Activated naive CD4-positive, alpha-beta T cell treated with Interleukin-2 at 50 U/mL for 16 hours (primary cell): ENCODE results near the gene MAMDC2.

ENCODE experiments used
- DNase-seq: peaks from one replicate; pipeline ENCODE4 v3.0.0-alpha.2; 2020

The MAMDC2 gene

GRCh38 chr9:70040376-70040903, 3.2 kb upstream of the MAMDC2 start:
- DNase-seq, result no peak

- no peak for DNase-seq
Measured at GRCh38 chr9:70042461-70043215, 1.0 kb upstream of the MAMDC2 start.

DNA sequence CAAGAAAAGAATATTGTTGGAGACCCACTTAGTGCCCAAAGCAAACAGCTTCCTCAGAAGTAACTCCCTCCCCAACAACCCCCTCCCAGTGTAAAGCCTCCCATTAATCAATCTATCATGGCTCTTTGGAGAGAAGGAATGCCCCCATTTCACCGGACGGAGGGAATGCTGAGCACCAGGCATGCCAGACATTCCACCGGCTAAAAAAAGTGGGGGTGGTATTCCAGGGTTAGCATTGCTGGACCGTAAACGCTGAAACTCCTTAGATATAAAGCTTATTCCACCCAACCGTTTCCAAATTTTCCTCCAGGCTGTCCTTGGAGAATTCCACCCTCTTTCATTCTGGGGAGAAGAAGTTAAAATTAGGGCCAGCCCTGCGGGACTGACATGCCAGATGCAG, 363 bp upstream of the MAMDC2 start:
- DNase-seq, result no peak

- DNase-seq, result no peak
Measured at GRCh38 chr9:70044490-70045307, 1.1 kb downstream of the MAMDC2 start.

- no peak for DNase-seq
Measured at GRCh38 chr9:70045452-70045851, 1.8 kb downstream of the MAMDC2 start.

DNA sequence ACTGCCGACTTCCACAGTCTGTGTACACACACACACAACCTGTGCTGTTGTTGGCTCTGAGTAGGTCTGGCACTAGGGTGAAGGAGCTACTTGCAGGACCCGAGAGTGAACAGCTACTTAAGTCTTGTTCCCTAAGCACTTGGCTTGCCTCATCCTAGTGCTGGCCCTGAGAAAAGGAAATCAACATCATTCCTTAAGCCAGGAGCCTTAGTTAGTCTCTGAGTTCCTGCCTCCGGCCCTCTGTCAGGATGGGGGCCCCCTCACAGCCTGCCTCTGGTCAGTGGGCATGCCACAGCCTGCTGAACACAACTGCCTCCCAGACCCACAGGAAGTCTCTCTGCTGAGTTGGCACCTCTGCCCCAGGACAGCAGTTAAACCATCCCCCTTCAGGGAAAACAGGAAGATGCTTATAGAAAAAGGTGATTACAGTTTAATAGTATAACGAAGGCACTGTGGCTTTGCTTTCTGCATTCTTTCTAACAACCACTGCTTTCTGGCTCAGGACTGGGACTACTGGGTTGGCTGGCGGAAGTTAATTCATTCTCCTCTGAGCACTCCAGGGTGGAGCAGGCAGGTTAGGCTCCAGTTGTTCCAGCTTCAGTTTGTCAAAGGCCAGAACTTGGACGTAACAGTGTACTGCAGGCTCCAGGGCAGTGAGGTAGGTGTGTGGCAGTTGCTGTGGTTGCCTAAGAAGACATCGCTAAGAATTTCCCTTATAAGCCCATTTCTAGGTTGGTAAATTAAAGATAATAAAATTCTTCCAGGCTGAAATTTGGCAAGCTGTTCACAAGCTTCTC, 2.8 kb downstream of the MAMDC2 start:
- DNase-seq, result no peak

GRCh38 chr9:70049236-70049635, 5.6 kb downstream of the MAMDC2 start:
- DNase-seq, result no peak

GRCh38 chr9:70049672-70050271, 6.1 kb downstream of the MAMDC2 start:
- DNase-seq, result no peak

DNA sequence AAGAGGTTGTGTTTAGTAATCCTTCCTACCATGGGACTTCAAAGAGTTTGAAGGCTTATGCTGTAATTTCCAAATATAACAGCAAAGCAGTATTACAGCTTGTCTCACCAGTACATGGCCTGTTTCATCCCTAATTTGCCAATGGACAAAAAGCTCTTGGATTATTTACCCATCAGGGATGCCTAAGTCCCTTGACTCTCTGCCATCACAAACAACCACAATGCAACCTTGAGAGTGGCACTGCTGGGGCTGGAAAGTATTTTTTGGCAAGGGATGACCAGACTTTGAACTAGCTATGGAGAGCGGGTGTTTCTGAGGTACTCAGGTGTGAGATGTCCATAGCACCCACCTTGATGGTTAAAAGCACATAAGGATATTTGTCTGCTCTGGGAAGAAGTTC, 9.1 kb downstream of the MAMDC2 start:
- no peak for DNase-seq

DNA sequence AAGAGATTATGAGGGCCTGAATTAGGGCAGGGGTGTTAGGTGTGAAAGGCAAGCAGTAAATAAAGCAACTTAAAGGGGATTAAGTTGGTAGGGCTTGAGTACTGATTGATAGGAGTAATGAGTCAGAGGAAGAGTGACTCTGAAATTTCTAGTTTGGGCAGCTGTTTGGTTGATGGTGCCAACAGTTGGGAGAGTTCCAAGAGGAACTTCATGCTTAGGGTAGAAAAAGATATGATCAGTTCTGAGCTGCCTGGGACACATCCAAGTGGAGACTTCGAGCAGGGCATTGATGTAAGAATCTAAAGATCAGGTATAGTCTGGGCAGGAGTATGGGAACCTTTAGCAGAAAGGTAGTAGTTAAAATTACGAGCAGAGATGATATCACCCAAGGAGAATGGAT, 10.2 kb downstream of the MAMDC2 start:
- no peak for DNase-seq

DNA sequence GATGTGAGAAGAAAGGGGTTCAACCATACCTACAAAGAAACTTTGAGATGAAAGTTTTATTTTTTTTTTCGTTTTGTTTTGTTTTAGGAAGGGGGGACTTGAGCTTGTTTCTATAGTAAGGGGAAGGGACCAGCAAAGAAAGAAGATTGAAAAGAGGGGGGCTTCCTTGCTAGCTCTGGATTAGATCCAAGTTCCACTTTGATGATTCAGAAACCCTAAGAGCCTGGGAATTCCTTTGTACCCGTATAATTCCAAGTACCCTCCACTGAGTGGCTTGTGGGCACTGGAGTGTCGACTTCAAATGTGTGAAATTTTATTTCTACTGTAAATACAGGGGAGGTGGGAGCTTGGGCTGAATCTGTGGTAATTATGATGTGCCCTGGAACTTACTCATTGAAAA, 10.9 kb downstream of the MAMDC2 start:
- DNase-seq, result no peak

GRCh38 chr9:70055406-70056210, 12.0 kb downstream of the MAMDC2 start:
- DNase-seq, result no peak

DNA sequence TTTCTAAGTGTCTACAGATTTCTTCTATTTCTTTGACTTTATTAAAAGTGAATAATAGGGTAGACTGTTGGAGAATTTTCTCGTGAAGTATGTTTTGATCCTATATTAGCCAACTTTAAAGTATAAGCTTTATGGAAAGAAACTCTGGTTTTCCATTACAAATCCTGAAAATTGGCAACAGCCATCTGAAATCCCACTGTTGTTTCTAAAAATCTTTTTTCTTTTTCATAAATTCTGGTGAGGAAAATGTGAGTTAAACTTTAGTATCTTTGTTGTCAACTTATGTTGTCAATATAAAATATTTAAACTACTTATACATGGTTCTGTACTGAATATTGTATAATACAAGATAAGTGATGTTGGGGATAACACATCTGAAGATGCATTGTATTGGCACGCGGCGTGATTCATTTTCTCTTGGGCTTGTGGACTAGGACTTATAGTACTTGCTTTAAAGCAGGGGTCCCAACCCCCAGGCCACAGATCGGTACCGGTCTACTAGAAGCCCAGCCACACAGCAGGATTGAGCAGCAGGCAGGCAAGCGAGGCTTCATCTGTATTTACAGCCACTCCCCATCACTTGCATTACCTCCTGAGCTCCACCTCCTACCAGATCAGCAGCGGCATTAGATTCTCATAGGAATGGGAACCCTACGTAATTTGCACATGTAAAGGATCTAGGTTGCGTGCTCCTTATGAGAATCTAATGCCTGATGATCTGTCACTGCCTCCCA, 12.7 kb downstream of the MAMDC2 start:
- no peak for DNase-seq

DNA sequence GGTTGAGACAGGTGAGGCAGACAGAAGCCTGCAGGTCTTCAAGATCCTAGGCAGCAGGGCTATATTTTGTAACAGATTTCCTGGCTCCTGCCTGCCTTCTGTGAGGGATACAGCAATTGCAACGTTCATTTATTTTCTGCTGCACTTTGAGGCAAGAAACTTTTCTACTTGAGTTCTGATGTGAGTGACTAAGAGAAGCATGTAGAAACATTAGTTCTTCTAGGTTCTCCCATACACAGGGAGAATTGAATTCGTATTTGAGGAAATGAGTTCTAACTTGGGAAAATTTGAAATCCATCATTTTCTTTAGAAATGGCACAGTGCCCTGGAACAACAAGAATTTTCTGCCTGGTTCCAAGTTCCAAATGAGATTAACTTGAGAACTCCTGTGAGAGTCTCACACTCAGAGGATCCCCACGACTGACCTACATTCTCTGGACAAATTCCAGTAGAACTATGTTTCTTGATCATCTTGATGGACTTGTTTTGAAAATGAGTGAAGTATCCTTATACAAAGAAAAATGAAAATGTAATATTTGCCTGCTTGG, 15.0 kb downstream of the MAMDC2 start:
- no peak for DNase-seq

DNA sequence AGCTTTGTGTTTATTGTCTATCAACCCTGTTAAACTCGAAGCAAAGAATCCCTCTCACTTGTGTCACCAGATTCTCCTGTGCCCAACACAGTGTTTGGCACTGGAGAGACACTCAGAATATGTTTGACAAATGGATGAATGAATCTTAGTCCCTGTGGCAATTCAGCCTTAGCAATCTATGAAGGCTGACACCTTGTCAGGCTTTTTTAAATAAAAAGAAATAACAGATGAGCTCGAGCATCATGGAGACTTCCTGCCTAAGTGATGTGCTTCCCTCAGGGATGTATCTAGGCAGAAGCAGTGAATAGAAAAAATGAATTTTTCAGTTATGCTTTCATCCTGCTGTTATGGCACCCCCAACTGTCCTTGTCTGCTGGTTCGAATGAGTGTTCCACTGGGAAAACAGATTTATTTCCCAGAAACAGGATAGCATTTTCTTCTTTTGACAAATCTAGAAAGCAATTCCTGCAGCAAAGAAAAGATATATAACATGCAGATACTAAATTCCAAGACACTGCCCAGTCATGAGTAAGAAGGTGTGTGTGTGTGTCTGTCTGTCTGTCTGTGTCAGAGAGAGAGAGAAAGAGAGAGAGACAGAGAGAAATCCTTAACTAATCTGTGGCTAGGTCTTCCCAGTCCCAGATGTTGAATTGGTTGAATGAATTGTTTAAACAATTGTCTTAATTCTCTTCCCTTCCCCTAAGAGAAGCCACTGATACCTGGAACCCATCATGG, 16.7 kb downstream of the MAMDC2 start:
- DNase-seq, result no peak

- no peak for DNase-seq
Measured at GRCh38 chr9:70060883-70061507, 17.3 kb downstream of the MAMDC2 start.

DNA sequence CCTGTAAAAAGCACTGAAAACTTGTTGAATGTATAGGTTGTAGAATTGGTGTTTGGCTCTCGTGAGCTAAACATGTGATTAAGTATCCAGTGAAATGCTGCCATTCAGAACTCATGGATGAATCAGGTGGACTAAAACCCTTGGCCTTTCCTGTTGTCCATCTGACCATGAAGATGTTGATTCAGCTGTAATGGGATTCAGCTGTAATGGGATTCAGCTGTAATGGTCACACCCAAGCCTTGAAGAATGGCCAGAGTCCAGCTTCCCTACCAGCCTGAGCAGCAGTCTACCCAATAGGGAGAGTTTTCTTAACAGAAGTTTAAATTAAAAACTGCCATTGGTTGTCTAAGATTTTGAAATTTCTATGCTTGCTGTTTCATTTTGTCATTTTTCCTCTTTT, 18.1 kb downstream of the MAMDC2 start:
- no peak for DNase-seq

GRCh38 chr9:70064496-70064895, 20.8 kb downstream of the MAMDC2 start:
- DNase-seq, result no peak

GRCh38 chr9:70065572-70065971, 21.9 kb downstream of the MAMDC2 start:
- DNase-seq, result no peak

DNA sequence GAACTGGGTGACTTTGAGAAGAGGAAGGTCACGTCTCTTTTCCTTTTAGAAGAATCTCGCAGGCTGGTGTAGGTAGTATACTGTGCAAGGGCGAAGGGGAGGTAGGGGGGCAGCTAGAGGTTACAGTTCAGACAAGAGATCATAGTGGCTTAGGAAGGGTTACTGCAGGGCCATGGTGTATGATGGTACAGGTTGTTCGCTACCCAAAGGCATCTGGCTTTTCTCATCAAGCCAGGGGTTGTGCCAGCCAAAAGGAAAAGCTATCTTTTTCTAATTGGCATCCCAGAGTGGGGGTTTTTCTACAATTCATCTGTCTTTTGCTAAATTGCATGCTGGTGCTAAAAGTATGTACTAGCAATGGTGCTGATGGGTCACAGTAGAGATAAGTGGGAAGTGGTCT, 22.8 kb downstream of the MAMDC2 start:
- no peak for DNase-seq
